Fibroblast of skin of abdomen (primary cell): ENCODE results near the gene ENTHD1.

Experiments used
- DNase-seq: peaks from one replicate; pipeline ENCODE4 v3.0.0-alpha.2; 2013

The ENTHD1 gene

GRCh38 chr22:39845529-39845928 is 48.0 kb downstream of the ENTHD1 start:
- no peak for DNase-seq

GRCh38 chr22:39839917-39840510 is 53.5 kb downstream of the ENTHD1 start:
- DNase-seq, result no peak

GRCh38 chr22:39839204-39839603 is 54.4 kb downstream of the ENTHD1 start:
- no peak for DNase-seq

GRCh38 chr22:39833610-39834009 is 60.0 kb downstream of the ENTHD1 start:
- DNase-seq, result no peak

- DNase-seq, result no peak
Measured at GRCh38 chr22:39833093-39833492, 60.5 kb downstream of the ENTHD1 start.

GRCh38 chr22:39832627-39833074 is 60.9 kb downstream of the ENTHD1 start:
- no peak for DNase-seq

- no peak for DNase-seq
Measured at GRCh38 chr22:39825661-39826102, 67.9 kb downstream of the ENTHD1 start.

GRCh38 chr22:39821008-39821407 is 72.6 kb downstream of the ENTHD1 start:
- DNase-seq, result no peak

- DNase-seq, result peak; percentile 95
Measured at GRCh38 chr22:39820256-39820655, 73.3 kb downstream of the ENTHD1 start.

GRCh38 chr22:39819429-39819828 is 74.1 kb downstream of the ENTHD1 start:
- no peak for DNase-seq

GRCh38 chr22:39818094-39818493 is 75.5 kb downstream of the ENTHD1 start:
- peak; percentile 91 for DNase-seq

- DNase-seq, result peak; percentile 28
Measured at GRCh38 chr22:39815932-39816331, 77.6 kb downstream of the ENTHD1 start.

- peak; percentile 59 for DNase-seq
Measured at GRCh38 chr22:39814899-39815298, 78.7 kb downstream of the ENTHD1 start.

- no peak for DNase-seq
Measured at GRCh38 chr22:39809772-39810557, 83.6 kb downstream of the ENTHD1 start.

GRCh38 chr22:39808081-39808480 is 85.5 kb downstream of the ENTHD1 start:
- DNase-seq, result no peak

GRCh38 chr22:39806109-39806508 is 87.5 kb downstream of the ENTHD1 start:
- no peak for DNase-seq

- DNase-seq, result no peak
Measured at GRCh38 chr22:39805117-39805516, 88.4 kb downstream of the ENTHD1 start.

GRCh38 chr22:39802682-39803081 is 90.9 kb downstream of the ENTHD1 start:
- no peak for DNase-seq

GRCh38 chr22:39800790-39801520 is 92.6 kb downstream of the ENTHD1 start:
- no peak for DNase-seq

- no peak for DNase-seq
Measured at GRCh38 chr22:39797528-39798147, 95.9 kb downstream of the ENTHD1 start.

GRCh38 chr22:39789788-39790187 is 103.8 kb downstream of the ENTHD1 start:
- DNase-seq, result no peak

- DNase-seq, result no peak
Measured at GRCh38 chr22:39785232-39785631, 108.3 kb downstream of the ENTHD1 start.
